ENCODE results near the gene GSTM3.

- TF ChIP-seq, protein P1, sequence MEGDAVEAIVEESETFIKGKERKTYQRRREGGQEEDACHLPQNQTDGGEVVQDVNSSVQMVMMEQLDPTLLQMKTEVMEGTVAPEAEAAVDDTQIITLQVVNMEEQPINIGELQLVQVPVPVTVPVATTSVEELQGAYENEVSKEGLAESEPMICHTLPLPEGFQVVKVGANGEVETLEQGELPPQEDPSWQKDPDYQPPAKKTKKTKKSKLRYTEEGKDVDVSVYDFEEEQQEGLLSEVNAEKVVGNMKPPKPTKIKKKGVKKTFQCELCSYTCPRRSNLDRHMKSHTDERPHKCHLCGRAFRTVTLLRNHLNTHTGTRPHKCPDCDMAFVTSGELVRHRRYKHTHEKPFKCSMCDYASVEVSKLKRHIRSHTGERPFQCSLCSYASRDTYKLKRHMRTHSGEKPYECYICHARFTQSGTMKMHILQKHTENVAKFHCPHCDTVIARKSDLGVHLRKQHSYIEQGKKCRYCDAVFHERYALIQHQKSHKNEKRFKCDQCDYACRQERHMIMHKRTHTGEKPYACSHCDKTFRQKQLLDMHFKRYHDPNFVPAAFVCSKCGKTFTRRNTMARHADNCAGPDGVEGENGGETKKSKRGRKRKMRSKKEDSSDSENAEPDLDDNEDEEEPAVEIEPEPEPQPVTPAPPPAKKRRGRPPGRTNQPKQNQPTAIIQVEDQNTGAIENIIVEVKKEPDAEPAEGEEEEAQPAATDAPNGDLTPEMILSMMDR (IDR thresholded peaks at IDR 0.05) = no peak
- no peak for TF ChIP-seq POLR2AphosphoS5 (IDR thresholded peaks at IDR 0.05)
Measured at GRCh38 chr1:109785446-109786111, 44.7 kb upstream of the GSTM3 start.

Measured in sigmoid colon (tissue), 4 donors.